ENCODE data around the gene ADAMTS17.
"Not testable (repeated sequence)": the region's sequence is repeated elsewhere in the genome, so short reads cannot be mapped to it uniquely, and the experiment has no call there.

The ADAMTS17 gene

DNA sequence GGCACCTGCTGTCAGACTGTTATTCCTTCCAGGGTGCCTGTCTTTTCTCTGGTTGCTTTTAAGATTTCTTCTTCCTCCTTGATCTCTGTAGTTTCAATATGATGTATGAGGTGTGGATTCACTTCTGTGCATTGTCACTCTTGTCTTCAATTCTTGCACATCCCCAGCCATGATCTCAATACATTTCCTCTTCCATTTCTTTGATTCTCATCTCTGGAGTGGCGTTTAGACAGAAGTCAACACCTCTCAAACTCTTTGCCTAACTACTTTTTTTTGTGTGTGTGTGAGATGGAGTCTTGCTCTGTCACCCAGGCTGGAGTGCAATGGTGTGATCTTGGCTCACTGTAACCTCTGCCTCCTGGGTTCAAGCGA, 384.1 kb downstream of the ADAMTS17 start:
- no peak for DNase-seq

DNA sequence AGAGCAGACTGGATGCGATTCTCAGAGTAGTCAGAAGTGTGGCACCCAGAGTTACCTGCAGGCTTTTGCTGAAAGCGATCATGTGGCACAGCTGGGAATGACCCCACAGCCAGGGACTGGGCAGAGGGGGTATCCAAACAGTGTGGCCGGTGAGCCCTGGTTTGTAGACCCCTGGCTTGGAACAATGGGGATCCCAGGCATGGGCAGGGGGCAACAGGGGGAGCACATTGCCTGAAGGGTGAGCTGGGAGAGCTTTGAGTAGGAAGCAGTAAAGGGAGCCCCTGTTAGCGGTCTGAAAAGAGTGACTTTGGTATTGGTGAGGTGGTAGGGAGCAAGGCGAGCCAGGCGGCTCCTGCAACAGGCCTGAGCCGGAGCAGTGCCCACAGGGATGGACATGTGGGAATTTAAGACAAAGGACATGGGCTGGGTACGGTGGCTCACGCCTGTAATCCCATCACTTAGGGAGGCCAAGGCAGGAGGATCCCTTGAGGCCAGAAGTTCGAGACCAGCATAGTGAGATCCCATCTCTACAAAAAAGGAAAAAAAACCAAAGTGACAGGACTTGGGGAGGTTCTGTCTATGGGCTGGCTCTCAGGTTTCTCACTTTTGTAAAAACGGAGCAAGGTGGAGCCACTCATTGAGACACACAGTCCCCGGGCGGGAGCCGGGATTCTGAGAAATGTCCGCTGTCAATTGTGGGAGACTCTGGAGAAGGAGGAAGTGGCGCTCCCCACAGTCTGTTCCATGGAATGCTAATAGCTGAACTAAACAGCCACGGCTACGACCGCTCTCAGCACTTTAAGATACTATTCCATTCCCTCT, 384.7 kb downstream of the ADAMTS17 start:
- DNase-seq, result no peak

DNA sequence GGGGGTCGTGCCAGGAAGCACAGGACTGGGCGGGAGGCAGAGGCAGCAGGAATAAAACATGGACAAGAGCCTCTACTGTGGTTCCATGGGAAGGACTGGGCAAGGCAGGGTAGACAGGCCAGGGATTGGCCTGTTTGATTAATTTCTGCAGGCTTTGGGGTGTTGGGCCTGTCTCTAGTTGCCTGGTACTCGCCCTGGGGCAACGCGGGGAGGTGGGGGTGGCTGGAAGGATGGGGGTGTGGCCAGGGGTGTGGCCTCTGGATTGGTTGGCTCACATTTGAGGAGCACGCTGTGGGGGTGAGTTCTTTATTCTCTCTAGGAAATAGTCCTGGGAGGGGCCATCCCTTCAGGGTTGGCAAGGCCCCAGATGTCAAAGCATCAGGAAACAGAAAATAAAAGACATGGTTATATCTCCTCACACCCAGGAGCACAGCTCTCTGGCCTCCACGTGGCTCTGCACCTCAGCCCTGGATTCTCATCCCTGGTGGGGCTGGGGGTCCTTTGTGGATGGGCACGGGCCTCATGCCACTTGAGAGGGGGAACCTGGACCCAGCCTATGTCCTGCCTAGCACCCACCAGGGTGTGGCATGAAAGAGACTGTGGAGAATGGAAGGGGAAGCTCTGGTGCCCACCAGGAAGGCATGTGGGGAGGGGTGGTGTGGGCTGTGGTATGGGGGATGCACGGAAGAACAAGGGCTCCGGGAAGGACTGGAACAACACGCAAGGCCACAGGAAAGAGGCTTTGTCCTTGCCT, 385.6 kb downstream of the ADAMTS17 start:
- no peak for DNase-seq

DNA sequence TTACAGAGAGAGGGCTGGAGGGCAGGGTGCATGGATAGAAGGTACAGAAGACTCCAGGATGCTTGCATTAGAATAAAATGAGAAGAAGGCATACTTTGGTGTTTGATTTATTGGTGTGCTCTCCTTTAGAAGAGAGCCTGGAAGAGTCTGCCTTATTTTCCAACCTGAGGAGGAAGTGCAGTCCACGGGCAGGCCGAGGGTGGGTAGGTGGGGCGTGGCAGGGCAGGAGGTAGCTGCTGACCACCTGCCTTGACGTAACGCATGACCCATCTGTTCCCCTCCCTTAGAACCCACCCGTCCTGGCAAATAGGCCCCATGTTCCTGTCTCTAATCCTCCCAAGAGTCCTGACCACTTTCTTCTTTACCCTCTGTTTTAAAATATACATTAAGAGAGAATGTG, 386.2 kb downstream of the ADAMTS17 start:
- DNase-seq, result no peak

DNA sequence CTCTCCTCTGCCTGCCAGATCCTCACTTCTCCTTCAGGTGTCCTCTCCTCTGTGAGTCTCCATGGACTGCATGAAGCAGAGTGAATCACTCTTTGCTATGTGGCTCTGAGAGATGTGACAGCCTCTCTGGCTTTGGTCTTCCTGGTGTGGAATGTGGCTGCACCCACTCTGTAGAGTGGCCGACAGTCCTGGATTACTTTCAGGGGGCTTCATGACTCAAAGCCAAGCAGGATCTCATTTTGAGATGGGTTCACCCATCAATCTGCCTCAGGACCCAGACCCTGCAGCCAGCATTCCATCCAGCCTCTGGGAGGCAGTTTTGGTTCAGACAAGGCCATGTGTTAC, 386.6 kb downstream of the ADAMTS17 start:
- DNase-seq, result no peak

DNA sequence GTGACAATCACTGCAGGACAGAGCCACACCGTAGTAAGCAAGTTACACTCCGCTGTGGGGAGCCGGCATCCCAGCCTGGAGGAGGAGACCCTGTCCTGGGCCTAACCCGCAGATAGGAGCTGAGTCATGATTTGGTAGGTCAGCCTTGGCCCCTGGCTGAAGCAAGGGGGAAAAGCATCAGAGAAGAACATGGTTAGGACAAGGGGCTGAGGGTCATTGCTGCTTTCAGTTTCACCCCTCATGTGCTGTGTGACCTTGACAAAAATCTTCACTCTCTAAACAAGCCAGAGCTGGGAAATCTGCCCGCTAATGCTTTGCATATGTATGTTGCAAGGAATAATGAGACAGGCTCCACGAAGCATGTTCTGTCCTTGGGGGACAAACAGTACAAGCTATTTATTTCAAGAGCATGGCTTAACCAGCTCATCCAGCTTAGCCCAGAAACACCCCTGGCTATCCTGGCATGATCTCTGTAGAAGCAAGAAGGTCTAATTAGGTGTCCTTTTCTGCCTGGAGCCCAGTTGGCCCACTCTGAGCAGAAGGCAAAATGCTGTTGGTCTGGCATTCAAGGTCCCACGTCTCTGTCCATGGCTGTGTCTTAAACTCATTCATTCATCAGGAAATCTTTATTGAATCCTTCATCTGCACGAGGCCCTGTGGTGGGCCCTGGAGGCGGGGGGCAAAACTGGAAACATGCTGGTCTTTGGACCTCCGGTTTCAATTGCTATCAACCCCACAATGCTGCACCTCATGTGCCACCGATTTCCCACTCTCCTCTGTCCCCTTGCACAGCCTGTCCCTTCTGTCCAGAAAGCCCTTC, 387.2 kb downstream of the ADAMTS17 start:
- no peak for DNase-seq

DNA sequence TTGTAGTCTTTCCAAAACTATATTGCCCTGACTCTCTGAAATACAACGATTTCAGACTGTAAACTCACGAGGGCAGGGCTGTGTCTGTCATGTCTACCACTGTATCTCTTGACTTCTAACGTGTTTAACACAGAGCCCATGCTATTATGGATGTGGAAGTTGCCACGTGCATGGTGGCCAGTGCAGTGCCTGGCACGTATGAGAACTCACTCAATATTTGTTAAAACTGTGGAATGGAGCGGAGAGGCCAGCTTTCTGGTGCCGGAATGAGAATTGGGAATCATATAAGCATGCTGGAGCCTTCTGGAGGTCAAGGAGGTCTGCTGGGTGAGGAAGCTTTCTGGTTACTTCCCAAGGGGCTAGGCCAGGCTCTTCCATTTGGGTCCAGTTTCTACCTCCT, 387.9 kb downstream of the ADAMTS17 start:
- DNase-seq, result no peak

DNA sequence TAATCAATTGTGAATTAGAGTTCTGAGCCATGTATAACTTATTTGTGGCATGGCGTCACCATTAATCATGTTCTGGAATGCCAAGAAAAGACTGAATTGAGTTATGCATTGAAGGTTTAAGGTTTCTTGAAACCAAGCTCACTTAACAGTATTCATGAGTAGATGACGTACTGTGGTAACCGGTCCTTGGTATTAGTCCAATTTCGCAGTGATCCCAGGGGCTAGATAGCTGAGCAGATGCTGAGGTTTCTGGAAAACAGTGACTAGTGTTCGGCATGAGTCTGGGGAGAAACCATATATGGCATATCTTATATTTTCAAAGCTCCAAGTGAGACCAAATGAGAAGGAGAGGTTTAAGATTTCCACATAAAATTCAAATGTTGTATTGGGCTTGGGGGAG, 390.3 kb downstream of the ADAMTS17 start:
- no peak for DNase-seq

DNA sequence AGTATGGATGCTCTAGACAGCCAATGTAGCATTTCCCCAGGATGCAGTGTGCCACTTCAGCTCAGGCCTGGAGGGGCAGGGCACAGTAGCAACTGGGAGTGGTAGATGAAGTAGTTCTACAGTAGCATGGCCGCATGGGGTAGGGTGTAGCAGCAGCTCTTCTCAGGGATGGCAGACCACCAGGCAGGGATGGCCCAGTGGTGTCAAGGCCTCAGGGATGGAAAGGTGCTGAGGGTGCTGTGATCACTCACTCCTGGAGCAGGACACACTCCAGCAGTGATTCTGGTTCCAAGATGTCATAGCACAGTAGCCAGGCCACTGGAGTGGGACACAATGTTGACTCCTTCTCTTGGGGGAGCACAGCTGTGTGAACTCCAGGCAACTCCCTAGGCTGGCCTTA, 397.6 kb downstream of the ADAMTS17 start:
- DNase-seq, result no peak

DNA sequence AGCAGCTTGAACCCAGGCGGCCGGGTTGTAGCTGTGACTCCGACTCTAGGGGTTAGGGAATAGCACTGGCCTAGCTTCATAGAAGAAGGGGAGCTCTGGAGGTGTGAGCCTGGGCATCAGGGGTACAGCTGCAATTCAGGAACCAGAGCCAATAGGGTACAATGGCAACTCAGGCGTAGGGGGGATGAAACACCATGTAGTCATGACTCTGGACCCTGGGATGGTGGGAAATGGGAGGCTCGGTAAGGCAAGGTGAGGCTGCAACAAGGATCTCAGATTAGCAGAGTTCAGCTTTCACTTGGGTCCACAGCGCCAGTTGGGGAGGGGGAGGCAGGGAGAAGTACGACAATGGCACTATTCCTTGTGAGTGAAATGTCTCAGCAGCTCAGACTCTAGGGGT, 398.3 kb downstream of the ADAMTS17 start:
- no peak for DNase-seq

DNA sequence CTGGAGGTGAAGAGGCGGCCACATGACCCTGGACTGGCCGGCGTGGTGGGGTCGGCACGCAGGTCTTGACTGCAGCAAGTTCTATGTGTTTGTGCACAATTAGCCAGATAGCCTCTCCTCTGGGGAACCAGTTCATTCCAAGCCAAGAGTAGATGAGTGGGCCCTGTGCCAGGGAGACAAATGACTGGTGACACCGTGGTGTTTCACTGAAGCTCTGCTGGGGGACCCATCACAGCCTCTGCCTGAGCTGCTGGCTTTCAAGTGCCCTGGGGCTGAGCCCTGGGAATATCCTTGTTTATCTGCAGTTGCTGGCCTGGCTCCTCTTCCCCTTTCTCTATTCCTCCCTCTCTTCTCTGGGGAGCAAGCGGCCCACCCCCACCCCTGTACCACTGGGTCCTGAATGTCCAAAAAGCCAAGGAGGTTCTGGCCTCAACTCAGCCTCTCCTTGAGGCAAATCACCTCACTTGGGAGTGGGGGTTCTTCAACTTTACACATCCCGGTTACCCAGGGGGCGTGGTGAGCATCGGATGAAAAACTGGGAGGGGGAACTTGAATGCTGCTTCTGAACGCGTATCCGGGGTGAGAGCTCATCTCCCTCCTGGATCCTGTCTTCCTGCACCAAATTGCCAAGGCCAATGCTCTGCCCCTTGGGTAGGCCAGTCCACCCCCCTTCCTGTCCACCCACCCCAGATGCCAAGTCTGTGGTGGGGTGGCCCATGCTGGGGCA, 408.9 kb downstream of the ADAMTS17 start:
- DNase-seq, result no peak

DNA sequence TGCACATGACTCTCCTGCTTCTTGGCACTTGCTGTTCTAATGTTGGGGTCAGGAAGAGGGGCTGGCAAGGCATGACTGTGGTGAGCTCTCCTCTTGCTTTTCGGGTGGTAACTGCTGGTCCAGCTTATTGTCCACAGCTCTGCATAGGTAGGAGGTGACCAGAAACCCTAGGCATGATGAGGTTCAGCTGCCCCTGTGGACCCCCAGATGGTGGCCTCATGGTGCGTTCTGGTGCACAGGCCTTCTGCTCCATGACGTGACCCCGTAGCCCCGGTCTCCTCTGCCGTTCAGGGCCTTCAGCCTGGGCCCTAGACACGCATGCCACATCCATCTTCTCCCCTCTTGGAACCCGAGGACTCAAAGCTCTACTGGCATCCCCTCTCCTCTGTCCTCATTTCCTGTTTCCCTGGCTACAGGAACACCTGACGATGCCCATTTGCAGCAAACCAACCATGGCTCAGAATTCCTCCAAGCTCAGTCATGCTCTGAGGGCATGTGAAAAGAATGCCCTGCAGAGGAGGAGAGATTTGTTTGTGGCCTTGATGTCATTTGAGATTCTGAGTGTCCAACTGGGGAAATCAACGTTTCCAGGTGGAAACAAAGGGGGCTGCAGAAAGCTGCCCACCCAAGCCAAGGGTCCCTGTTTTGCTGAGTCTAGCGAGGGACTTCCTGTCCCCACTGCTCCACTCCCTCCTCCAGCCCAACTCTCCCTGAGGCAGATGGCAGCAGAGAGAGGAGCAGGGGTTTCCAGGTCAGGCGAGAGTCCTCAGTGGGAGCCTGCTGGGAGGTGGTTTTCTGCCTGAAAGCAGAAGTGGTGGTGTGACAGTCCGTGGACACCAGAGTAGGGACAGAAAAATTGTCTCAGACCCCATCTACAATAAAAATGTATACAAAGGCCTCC, 409.8 kb downstream of the ADAMTS17 start:
- DNase-seq, result no peak

DNA sequence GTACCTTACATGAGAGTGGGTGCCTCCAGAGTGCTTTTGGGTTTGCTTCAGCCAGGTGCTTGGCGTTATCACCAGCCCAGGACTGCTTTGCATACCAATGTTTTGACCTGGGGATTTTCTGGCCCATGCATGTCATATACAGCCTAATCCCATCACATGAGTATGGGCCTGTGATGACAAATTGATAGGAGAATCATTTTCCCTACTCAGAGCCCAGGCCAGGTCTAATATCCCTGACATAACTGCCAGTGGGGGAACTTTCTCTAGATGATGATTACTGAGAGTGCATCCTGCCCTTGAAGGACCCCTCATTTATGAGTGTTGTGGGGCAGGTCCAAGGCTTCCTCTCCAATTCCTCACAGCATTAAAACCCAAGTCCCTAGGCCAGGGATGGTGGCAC, 411.1 kb downstream of the ADAMTS17 start:
- DNase-seq, result no peak

DNA sequence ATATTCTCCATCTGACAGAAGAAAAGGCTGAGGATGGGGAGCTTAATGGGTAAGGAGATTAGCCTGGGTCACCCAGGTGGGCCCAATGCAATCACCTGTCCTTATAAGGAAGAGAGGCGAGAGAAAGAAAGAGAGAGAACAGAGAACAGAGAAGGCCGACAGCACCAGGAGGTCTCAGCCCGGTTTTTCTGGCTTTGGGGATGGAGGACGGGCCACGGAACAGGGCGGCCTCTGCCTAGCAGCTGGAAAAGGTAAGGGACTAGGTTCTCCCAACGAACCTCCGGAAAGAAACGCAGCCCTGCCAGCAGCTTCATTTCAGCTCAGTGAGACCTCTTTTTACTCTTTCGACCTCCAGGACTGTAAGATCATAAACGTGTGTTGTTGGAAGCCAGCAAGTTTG, 412.5 kb downstream of the ADAMTS17 start:
- DNase-seq, result no peak

DNA sequence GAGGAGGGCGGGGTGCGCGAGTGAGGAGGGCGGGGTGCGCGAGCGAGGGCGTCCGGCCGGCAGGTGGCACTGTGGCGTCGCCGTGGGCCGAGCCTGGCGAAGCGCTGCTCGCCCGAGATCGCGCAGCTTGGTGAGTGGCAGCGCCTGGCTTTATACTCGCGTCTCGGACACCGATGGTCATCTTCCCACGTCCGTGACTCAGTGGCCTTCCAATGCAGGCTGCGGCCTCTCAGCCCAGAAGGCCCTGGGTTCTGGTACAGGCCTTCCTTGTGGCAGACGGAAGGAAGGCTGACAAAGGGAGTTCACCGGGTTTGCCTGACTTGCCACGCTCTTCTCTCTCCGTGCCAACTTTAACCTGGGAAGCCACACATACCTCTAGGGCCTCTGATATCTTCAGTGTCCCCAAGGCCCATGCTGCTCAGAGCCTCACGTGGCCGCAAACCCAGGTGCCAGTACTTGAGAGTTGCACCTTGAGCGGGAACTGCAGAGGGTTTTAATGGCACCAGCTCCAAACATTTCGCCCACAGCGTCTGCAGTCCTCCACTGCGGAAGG, 413.3 kb downstream of the ADAMTS17 start:
- DNase-seq, result peak; percentile 49 to 85

DNA sequence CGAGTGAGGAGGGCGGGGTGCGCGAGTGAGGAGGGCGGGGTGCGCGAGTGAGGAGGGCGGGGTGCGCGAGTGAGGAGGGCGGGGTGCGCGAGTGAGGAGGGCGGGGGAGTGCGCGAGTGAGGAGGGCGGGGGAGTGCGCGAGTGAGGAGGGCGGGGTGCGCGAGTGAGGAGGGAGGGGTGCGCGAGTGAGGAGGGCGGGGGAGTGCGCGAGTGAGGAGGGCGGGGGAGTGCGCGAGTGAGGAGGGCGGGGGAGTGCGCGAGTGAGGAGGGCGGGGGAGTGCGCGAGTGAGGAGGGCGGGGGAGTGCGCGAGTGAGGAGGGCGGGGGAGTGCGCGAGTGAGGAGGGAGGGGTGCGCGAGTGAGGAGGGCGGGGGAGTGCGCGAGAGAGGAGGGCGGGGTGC, 415.2 kb downstream of the ADAMTS17 start:
- DNase-seq, result not testable (repeated sequence)

DNA sequence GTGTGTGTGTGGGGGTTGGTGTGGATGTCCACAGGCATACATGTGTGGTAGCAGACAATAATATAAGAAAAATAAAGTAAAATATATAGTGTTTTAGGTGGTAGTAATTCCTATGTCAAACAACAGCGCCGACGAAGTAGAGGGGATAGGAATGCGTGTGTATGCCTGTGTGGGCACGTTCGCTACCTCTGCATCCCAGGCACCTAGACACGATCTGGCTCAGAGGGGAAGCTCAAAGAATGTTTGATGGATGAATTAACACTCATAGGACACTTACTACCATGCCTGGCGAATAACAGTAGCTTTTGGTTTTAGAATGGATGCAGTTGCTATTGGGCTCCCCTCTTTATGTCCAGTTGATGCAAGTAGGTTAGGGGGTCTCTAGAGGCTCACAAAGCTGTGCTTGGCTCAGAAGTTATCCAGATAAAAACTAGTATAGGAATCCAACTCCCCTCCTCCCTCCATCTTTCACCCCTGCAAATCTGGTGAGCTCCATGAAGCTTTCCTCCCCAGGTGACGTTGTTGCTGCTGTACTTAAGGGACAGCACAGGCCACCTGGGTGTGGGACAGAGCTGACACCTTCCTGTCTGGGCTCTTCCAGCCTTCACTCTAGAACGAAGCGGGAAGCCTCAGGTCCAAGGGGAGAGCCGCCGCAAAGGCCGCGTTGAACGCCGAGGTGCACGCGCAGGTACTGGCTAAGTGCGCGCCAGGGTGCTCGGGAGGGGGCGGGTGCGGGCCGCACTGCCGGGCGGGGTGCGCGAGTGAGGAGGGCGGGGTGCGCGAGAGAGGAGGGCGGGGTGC, 415.9 kb downstream of the ADAMTS17 start:
- no peak for DNase-seq

DNA sequence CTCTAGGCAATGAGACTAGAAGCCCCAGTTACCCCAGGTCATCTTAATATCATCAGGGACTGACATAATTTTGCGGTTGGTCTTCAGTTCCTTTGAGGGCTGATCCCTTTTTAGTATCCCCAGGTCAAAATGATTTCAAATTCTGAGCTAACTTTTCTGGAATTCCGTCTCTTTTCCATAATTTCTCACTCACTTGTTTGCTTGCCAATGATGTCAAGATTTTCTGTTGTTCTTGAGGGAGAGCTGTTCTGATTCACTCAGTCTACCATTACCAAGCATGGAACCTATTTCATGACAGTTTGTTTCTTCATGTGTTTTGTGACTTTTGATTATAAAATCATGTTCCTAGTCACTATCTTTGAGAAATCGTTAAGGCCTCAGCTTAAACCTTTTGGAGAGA, 418.1 kb downstream of the ADAMTS17 start:
- no peak for DNase-seq

Data from inflammatory macrophage treated with lipopolysaccharide for 1 hour (primary cell).